ENCODE measurements around the gene BCL2L2.
"Not testable (repeated sequence)": the region's sequence is repeated elsewhere in the genome, so short reads cannot be mapped to it uniquely, and the experiment has no call there.

The BCL2L2 gene, protein sequence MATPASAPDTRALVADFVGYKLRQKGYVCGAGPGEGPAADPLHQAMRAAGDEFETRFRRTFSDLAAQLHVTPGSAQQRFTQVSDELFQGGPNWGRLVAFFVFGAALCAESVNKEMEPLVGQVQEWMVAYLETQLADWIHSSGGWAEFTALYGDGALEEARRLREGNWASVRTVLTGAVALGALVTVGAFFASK

GRCh38 chr14:23306412-23307145 is at the start of gene BCL2L2:
TSS of gene BCL2L2 (plus strand) at chr14:23306833. CDS start at chr14:23307768, 935 bp downstream.
- peak; percentile 66 for DNase-seq (ENCODE audit: low spot score)

- DNase-seq (ENCODE audit: low spot score): no peak
Measured at GRCh38 chr14:23258256-23258655, 48.4 kb upstream of the BCL2L2 start.

- no peak for DNase-seq (ENCODE audit: low spot score)
Measured at GRCh38 chr14:23259426-23259825, 47.2 kb upstream of the BCL2L2 start.

- DNase-seq (ENCODE audit: low spot score): not testable (repeated sequence)
Measured at GRCh38 chr14:23260849-23261248, 45.8 kb upstream of the BCL2L2 start.

GRCh38 chr14:23269193-23269592 is 37.4 kb upstream of the BCL2L2 start:
- no peak for DNase-seq (ENCODE audit: low spot score)

DNA sequence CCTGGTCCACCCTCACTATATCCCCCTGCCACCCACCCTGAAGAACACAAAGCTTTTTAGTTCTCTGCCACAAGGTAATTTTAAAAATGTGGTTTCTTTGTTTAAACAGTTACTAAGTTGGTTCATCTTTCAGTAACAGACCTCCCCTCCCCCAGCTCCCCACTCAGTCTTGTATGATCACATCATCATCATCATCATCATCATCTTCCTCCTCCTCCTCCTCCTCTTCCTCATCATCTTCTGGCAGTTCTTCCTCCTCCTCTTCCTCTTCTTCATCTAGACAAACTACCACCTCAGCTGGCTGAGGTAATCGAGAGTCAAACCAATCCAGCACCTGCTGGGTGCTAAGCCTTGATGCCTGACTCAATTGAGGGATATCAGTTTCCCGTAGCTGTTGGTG is 31.2 kb upstream of the BCL2L2 start:
- DNase-seq (ENCODE audit: low spot score): no peak

- DNase-seq (ENCODE audit: low spot score): no peak
Measured at GRCh38 chr14:23277189-23277588, 29.4 kb upstream of the BCL2L2 start.

- not testable (repeated sequence) for DNase-seq (ENCODE audit: low spot score)
Measured at GRCh38 chr14:23277928-23278327, 28.7 kb upstream of the BCL2L2 start.

- DNase-seq (ENCODE audit: low spot score): no peak
Measured at GRCh38 chr14:23281247-23281646, 25.4 kb upstream of the BCL2L2 start.

DNA sequence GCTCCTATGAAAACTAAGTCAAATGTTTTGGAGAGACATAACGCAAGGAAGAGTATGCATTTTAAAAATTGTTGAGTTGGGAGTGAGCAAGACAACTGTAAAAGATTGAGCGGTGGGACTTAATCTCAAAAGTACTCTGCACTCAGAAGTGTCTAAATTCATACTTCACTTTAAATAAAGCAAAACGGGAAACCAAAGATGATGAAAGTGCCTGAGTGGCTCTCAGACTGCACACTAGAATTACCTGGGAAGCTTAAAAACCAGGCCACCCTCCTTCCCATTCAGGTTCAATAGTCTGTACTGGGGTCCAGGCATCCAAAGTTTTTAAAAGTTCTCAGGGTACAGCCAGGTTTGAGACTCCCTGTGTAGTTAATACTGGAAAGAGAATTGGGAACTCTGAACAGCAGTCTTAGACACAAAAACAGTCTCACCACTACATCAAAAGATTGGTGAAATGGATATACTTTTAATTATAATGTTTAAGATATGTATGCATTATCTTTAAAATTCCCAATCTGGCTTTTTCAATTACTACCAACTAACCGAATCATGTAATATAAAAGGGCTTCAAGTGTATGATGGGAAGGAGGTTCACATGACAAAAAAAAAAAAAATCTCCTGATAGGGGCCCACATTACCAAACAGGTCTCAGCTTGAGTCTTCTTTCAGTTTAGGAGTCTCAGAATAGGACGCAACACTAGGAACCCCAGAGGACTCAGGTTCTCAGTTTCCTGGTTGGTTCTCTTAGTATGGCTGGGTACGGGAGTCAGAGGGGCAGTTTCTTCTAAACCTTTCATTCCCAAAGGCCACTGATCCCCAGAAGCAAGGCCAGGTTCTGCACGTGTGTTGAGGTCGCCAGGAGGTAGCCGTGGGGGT is 21.7 kb upstream of the BCL2L2 start:
- no peak for DNase-seq (ENCODE audit: low spot score)

GRCh38 chr14:23285530-23286019 is 21.1 kb upstream of the BCL2L2 start:
- peak; percentile 4 for DNase-seq (ENCODE audit: low spot score)

- peak; percentile 95 for DNase-seq (ENCODE audit: low spot score)
Measured at GRCh38 chr14:23286020-23286901, 20.4 kb upstream of the BCL2L2 start, which contains the start of gene HOMEZ. TSS of gene HOMEZ (minus strand) at chr14:23286132. CDS start at chr14:23285952, 180 bp downstream.

DNA sequence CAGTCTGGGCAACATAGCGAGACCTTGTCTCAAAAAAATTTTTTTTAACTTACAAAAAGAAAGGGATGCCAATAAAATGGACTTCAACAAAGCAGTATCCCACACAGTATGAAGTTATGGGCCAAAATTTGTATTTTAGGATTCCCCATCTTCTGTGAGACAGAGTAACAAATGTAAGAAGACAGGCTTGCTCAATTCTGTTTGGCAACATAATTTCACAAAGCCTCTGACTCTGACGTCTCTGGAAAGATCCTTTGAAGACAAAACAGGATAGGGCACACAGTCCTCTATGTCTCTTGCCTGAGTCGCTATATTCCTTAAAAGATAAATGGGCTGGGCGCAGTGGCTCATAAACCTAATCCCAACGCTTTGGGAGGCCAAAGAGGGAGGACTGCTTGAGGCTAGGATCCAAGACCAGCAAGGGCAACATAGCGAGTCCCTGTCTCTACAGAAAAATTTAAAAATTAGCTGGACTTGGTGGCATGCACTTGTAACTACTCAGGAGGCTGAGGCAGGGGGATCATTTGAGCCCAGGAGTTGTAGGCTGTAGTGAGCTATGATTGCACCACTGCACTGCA is 19.6 kb upstream of the BCL2L2 start:
- DNase-seq (ENCODE audit: low spot score): no peak

DNA sequence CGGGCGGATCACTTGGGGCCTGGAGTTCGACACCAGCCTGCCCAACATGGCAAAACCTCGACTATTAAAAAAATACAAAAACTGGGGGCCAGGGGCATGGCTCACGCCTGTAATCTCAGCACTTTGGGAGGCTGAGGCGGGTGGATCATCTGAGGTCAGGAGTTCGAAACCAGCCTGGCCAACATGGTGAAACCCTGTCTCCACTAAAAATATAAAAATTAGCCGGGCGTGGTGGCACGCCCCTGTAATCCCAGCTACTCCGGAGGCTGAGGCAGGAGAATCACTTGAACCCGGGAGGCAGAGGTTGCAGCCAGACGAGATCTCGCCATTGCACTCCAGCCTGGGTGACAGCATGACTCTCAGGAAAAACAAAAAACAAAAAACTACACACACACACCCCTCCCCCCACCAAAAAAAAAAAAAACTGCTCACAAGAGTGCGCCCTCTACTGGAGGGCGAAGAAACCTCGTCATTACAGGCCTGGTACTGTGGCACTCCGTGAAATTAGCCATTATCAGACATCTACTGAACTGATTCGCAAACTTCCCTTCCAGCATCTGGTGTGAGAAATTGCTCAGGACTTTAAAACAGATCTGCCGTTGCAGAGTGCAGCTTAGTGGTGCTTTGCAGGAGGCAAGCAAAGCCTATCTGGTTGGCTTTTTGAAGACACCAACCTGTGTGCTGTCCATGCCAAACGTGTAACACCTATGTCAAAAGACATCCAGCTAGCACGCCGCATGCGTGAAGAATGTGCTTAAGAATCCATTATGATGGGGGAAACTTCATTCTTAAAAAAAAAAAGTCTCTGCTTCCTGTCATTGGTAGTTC is 11.7 kb upstream of the BCL2L2 start:
- peak; percentile 61 for DNase-seq (ENCODE audit: low spot score)

DNA sequence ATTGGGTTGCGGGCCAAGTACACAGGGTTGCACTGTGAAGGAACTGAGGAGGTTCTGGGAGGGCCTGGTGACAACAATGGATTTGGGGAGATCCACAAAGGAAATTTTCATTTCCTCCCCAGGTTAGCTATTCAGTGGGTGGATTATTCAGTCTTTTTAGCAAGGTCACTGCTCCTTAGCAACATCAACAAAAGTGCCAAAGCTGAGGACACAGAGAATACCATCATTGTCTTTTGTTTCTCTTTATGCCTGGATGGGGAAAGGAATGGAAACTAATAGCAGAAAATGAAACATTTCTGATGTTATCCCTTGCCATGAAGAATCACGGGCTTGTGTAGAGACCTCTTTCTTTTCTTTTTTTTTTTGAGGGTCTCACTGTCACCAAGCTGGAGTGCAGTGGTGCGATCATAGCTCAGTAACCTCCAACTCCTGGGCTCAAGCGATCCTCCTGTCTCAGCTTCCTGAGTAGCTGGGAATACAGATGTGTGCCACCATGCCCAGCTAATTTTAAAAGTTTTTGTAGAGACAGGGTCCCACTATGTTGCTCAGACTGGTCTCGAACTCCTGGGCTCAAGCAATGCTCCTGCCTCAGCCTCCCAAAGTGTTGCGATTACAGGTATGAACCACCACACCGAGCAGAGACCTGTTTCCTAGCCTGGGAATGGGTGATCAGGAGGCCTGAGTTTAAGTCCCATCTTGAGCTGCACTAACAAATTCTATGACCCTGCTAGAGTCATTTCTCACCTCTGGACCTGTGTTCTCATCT is 10.4 kb upstream of the BCL2L2 start:
- DNase-seq (ENCODE audit: low spot score): no peak

GRCh38 chr14:23297096-23297495 is 9.5 kb upstream of the BCL2L2 start:
- DNase-seq (ENCODE audit: low spot score): no peak

- no peak for DNase-seq (ENCODE audit: low spot score)
Measured at GRCh38 chr14:23297611-23298277, 8.9 kb upstream of the BCL2L2 start.

- DNase-seq (ENCODE audit: low spot score): peak; percentile 33
Measured at GRCh38 chr14:23299211-23299957, 7.2 kb upstream of the BCL2L2 start.
